HepG2 (cell line): ENCODE data around the gene NLGN4X. TPM values are rescaled to one million over a fixed set of nuclear protein-coding genes. Genes with fewer than 3 reads are reported as not detected.

Source experiments
- ATAC-seq: fragments of 200-7000 bp; cut with Tn5 transposase; 3 replicates; pipeline ENCODE4 v1.9.1; 2020; ENCODE audit warnings: mild to moderate bottlenecking, moderate library complexity
- BruUV-seq: library from RNA; stranded (reverse); fragments of 400-500 nt; replicated peaks from 2 replicates; lab custom pipeline; 2021; lab: Mats Ljungman, UMichigan
- CTCF ChIA-PET: fragments of 300-600 bp; formaldehyde crosslinking; extraction: SDS; loops from one replicate; lab custom pipeline; 2021; ENCODE audit warnings: low total read pairs, inconsistent platforms, low intra/inter-chr PET ratio; lab: Yijun Ruan, JAX
- POLR2A ChIA-PET: fragments of 350-600 bp; sonication (Branson Sonifier 250); formaldehyde crosslinking; loops from one replicate; lab custom pipeline; 2020; ENCODE audit warnings: antibody characterized with exemption, inconsistent platforms; lab: Yijun Ruan, JAX
- DNase-seq: peaks from one replicate; pipeline ENCODE4 v3.0.0-alpha.2; 2015; ENCODE audit warnings: low spot score
- FAIRE-seq: peaks from 3 replicates; lab custom pipeline; 2011; peaks lifted over from hg19 to GRCh38; lab: Jason Lieb, UNC
- H2AFZ ChIP-seq: one replicate; pipeline ENCODE4 v1.6.1; 2011; ENCODE audit warnings: low read length, inconsistent platforms
- H3K27ac ChIP-seq: fragments of 300-600 bp; 3 replicates; pipeline ENCODE4 v1.8.0; 2011; ENCODE audit warnings: mixed run types, mild to moderate bottlenecking, mixed read lengths, low read length, inconsistent platforms; ENCODE audit not compliant: insufficient read depth; ENCODE audit errors: extremely low read length
- H3K27me3 ChIP-seq, 2 experiments: fragments of 200-600 bp in 1 of 2; 2 replicates in 1 of 2; 3 replicates in 1 of 2; pipeline versions ENCODE4 v1.6.0 to v1.8.0; 2011; ENCODE audit warnings: low read length in 2 of 2, mild to moderate bottlenecking in 2 of 2, moderate library complexity in 2 of 2, inconsistent platforms in 1 of 2; ENCODE audit not compliant: insufficient read depth in 2 of 2, control insufficient read depth in 1 of 2
- H3K36me3 ChIP-seq, 2 experiments: fragments of 200-600 bp in 1 of 2; replicated peaks in 1 of 2; 2 replicates in 1 of 2; 3 replicates in 1 of 2; pipeline versions ENCODE4 v1.5.1 to v1.8.0; 2011; ENCODE audit warnings: low read length in 2 of 2, inconsistent platforms in 1 of 2; ENCODE audit not compliant: insufficient read depth in 2 of 2, control insufficient read depth in 1 of 2
- H3K4me1 ChIP-seq: 2 replicates; pipeline ENCODE4 v1.5.1; 2012; ENCODE audit warnings: low read length, inconsistent platforms; ENCODE audit not compliant: insufficient read depth
- H3K4me2 ChIP-seq: 2 replicates; pipeline ENCODE4 v1.6.0; 2011; ENCODE audit warnings: low read depth, low read length, inconsistent platforms
- H3K4me3 ChIP-seq, 3 experiments: fragments of 200-600 bp in 1 of 3; sonication (generic), shearing (Covaris generic) in 1 of 3; replicated peaks in 1 of 3; 2 replicates each; pipeline ENCODE4 v1.5.1; 2011 to 2016; ENCODE audit warnings: low read length in 3 of 3, inconsistent platforms in 2 of 3, low read depth in 2 of 3, mild to moderate bottlenecking in 2 of 3, control low read depth in 1 of 3, mixed read lengths in 1 of 3; ENCODE audit not compliant: insufficient read depth in 1 of 3
- H3K79me2 ChIP-seq: one replicate; pipeline ENCODE4 v1.6.1; 2011; ENCODE audit warnings: low read length, inconsistent platforms; ENCODE audit not compliant: insufficient read depth
- H3K9ac ChIP-seq: 2 replicates; pipeline ENCODE4 v1.6.0; 2011; ENCODE audit warnings: mild to moderate bottlenecking, low read depth, low read length, inconsistent platforms; ENCODE audit not compliant: insufficient read depth
- H3K9me3 ChIP-seq: 2 replicates; pipeline ENCODE4 v1.5.1; 2012; ENCODE audit warnings: mild to moderate bottlenecking, low read length
- H4K20me1 ChIP-seq: 2 replicates; pipeline ENCODE4 v1.6.0; 2011; ENCODE audit warnings: inconsistent platforms, mild to moderate bottlenecking, low read length, moderate library complexity; ENCODE audit not compliant: insufficient read depth
- CCAR2 ChIP-seq: fragments of 200-400 bp; formaldehyde crosslinking; optimal IDR thresholded peaks from 2 replicates; pipeline ENCODE3; 2018; ENCODE audit warnings: low read depth, mild to moderate bottlenecking, low read length, moderate library complexity
- CEBPB ChIP-seq: IDR thresholded peaks from 2 replicates; pipeline ENCODE4 v1.6.1; 2011; ENCODE audit warnings: low read depth, low read length, improper control_type of control experiment, borderline replicate concordance
- KDM6A ChIP-seq: IDR thresholded peaks from 2 replicates; pipeline ENCODE4 v1.6.1; 2016; ENCODE audit warnings: low read depth
- MAFG ChIP-seq: sonication (generic); formaldehyde crosslinking; IDR thresholded peaks from 2 replicates; pipeline ENCODE4 v1.5.1; 2020; ENCODE audit warnings: mild to moderate bottlenecking, missing genetic modification reagents
- NR2F2 ChIP-seq: IDR thresholded peaks from 2 replicates; pipeline ENCODE4 v1.6.1; 2012; ENCODE audit warnings: low read depth, inconsistent platforms, borderline replicate concordance
- RAD21 ChIP-seq: fragments of 450-650 bp; formaldehyde crosslinking; IDR thresholded peaks from 2 replicates; pipeline ENCODE4 v1.5.0; 2020; ENCODE audit warnings: mild to moderate bottlenecking
- TEAD2 ChIP-seq: sonication (generic); formaldehyde crosslinking; IDR thresholded peaks from 2 replicates; pipeline ENCODE4 v1.9.0; 2021; ENCODE audit warnings: missing genetic modification reagents
- THAP9 ChIP-seq: sonication (generic); formaldehyde crosslinking; IDR thresholded peaks from 2 replicates; pipeline ENCODE4; 2020; ENCODE audit warnings: missing genetic modification reagents, mild to moderate bottlenecking, borderline replicate concordance
- ZBTB25 ChIP-seq: IDR thresholded peaks from 2 replicates; pipeline ENCODE4 v1.6.1; 2018; ENCODE audit warnings: missing genetic modification reagents
- ZKSCAN1 ChIP-seq: fragments of 150-350 bp; IDR thresholded peaks from 2 replicates; pipeline ENCODE4 v1.6.1; 2014; ENCODE audit warnings: low read length
- ZNF329 ChIP-seq: sonication (generic); formaldehyde crosslinking; IDR thresholded peaks from 2 replicates; pipeline ENCODE4 v1.9.0; 2021; ENCODE audit warnings: low read depth, mild to moderate bottlenecking, missing genetic modification reagents
- ZNF331 ChIP-seq: sonication (generic); formaldehyde crosslinking; IDR thresholded peaks from 2 replicates; pipeline ENCODE4 v1.4.0; 2020; ENCODE audit warnings: missing genetic modification reagents
- ZNF619 ChIP-seq: sonication (generic); formaldehyde crosslinking; IDR thresholded peaks from 2 replicates; pipeline ENCODE4 v1.4.0; 2020; ENCODE audit warnings: mild to moderate bottlenecking, missing genetic modification reagents
- ZNF674 ChIP-seq: sonication (generic); formaldehyde crosslinking; IDR thresholded peaks from 2 replicates; pipeline ENCODE4 v1.5.0; 2020; ENCODE audit warnings: low read depth, mild to moderate bottlenecking, missing genetic modification reagents
- ZNF775 ChIP-seq: sonication (generic); formaldehyde crosslinking; IDR thresholded peaks from 2 replicates; pipeline ENCODE4 v1.4.0; 2020; ENCODE audit warnings: missing genetic modification reagents, mild to moderate bottlenecking, moderate library complexity, borderline replicate concordance
- ZNF776 ChIP-seq: sonication (generic); formaldehyde crosslinking; IDR thresholded peaks from 2 replicates; pipeline ENCODE4 v1.4.0; 2020; ENCODE audit warnings: mild to moderate bottlenecking, missing genetic modification reagents
- ZNF780A ChIP-seq: sonication (generic); formaldehyde crosslinking; IDR thresholded peaks from 2 replicates; pipeline ENCODE4 v1.8.0; 2022; ENCODE audit warnings: mild to moderate bottlenecking, missing genetic modification reagents, moderate library complexity
- ZNF879 ChIP-seq: sonication (generic); formaldehyde crosslinking; IDR thresholded peaks from 2 replicates; pipeline ENCODE4 v1.8.1; 2023; ENCODE audit warnings: missing genetic modification reagents
- WGBS: methylation state at CpG from one replicate; pipeline ENCODE4 v1.1.6; 2017; ENCODE audit warnings: low lambda C conversion rate; 5-methylcytosine and 5-hydroxymethylcytosine counted together
- in situ Hi-C: cut with HindIII; loops from 2 replicates; pipeline ENCODE4 v1.10.0; 2017; ENCODE audit warnings: low pct_unique_long_range_greater_than_20kb; ENCODE audit not compliant: extremely low pct_ligation_motif_present
- intact Hi-C: fragments of 100-400 bp; cut with micrococcal nuclease; formaldehyde crosslinking; loops from one replicate; pipeline ENCODE4 v1.10.0; 2022; ENCODE audit not compliant: unreplicated experiment
- polyA plus RNA-seq, 8 experiments: library from polyadenylated mRNA; depleted of rRNA in 3 of 8; stranded (reverse) in 7 of 8; unstranded in 1 of 8; fragments of >200 nt; fragmentation: Illumina TruSeq in 4 of 8; extraction: Trizol in 4 of 8; gene quantifications; 2 replicates each; pipeline versions ENCODE4 v1.2.1 to v1.2.3, GENCODE V29; 2011 to 2016; ENCODE audit warnings: low read depth in 4 of 8, missing spikeins in 1 of 8, mixed read lengths in 1 of 8; ENCODE audit not compliant: insufficient read depth in 1 of 8
- total RNA-seq, 5 experiments: library from RNA; depleted of rRNA; stranded (reverse); fragments of >200 nt; fragmentation: Illumina TruSeq; extraction: Trizol; gene quantifications; 2 replicates each; pipeline ENCODE4 v1.2.3, GENCODE V29; 2016; ENCODE audit warnings: low read depth in 1 of 5

The NLGN4X gene
- total and polyA plus RNA-seq, 2 of the 13 experiments (the other 11 are each of a cell fraction or from before 2014, with no cell fraction given), result not detected

GRCh38 chrX:6041630-6042029, 187.0 kb downstream of the NLGN4X start:
- no peaks in the 10 kb centered on the region for H3K4me1 ChIP-seq
- H2AFZ ChIP-seq, result no peak overlapping the region
- H3K27me3 ChIP-seq, result no peaks in the 10 kb centered on the region
- H3K9me3 ChIP-seq, result peaks cover 13% of the 10 kb centered on the region; the same call in 1 of the 2 replicates
- no peak overlapping the region for H3K9ac ChIP-seq
- H3K4me3 ChIP-seq, result no peak overlapping the region
- H3K4me2 ChIP-seq, result no peak overlapping the region
- DNase-seq, result no peak
- H3K79me2 ChIP-seq, result no peaks in the 10 kb centered on the region
- no peak for ATAC-seq
- H4K20me1 ChIP-seq, result no peaks in the 10 kb centered on the region
- ChIA-PET POLR2A (no interaction called here), CTCF (no interaction called here)
- WGBS, result 4% methylated on average over 2 of the region's 2 CpGs
- no peak overlapping the region for H3K27ac ChIP-seq
- intact Hi-C loops (no loop called here), in situ Hi-C loops (no loop called here)
- H3K36me3 ChIP-seq, result no peaks in the 10 kb centered on the region
- TF ChIP-seq NR2F2, result no peak
- TF ChIP-seq CCAR2, result no peak
- TF ChIP-seq ZNF619 (CRISPR knock-in tag), result no peak
- no peak for TF ChIP-seq RAD21 (CRISPR knock-in tag)
- TF ChIP-seq MAFG, result no peak
- no peak for TF ChIP-seq CEBPB
- TF ChIP-seq THAP9 (CRISPR knock-in tag), result no peak
- no peak for TF ChIP-seq ZNF329
- TF ChIP-seq ZNF674 (CRISPR knock-in tag), result no peak
- no peak for TF ChIP-seq ZBTB25 (CRISPR knock-in tag)
- no peak for TF ChIP-seq ZKSCAN1
- no peak for TF ChIP-seq ZNF331 (CRISPR knock-in tag)
- TF ChIP-seq ZNF775, result no peak
- TF ChIP-seq KDM6A (CRISPR knock-in tag), result no peak
- TF ChIP-seq ZNF879, result no peak
- TF ChIP-seq ZNF776, result no peak
- TF ChIP-seq TEAD2 (CRISPR knock-in tag), result no peak
- no peak for TF ChIP-seq ZNF780A (CRISPR knock-in tag)
- no peak for FAIRE-seq
- no TSS peak for BruUV-seq
